Activated B cell treated with CpG ODN at 0.5 μM for 24 hours (primary cell): ENCODE measurements around the gene PGP. TPM values are rescaled to one million over a fixed set of nuclear protein-coding genes. Genes with fewer than 3 reads are reported as not detected.

Source experiments
- ATAC-seq: fragments of 200-7000 bp; cut with Tn5 transposase; one replicate; pipeline ENCODE4 v1.10.0; 2021; ENCODE audit warnings: low read depth, mild to moderate bottlenecking, moderate library complexity
- CTCF ChIA-PET: fragments of 350-600 bp; sonication (Branson Sonifier 250); formaldehyde crosslinking; loops from one replicate; lab custom pipeline; 2021; ENCODE audit warnings: antibody characterized with exemption; lab: Charles Lee
- POLR2A ChIA-PET: fragments of 350-600 bp; sonication (Branson Sonifier 250); formaldehyde crosslinking; loops from one replicate; lab custom pipeline; 2021; ENCODE audit warnings: antibody characterized with exemption; lab: Charles Lee
- DNase-seq: peaks from one replicate; pipeline ENCODE4 v3.0.0; 2022
- H3K27ac Mint-ChIP-seq: one replicate; pipeline ENCODE4 v1.8.0; 2020; ENCODE audit warnings: mixed read lengths
- H3K27me3 Mint-ChIP-seq: one replicate; pipeline ENCODE4 v1.8.0; 2021; ENCODE audit warnings: mixed read lengths
- H3K36me3 Mint-ChIP-seq: one replicate; pipeline ENCODE4 v1.8.0; 2021; ENCODE audit warnings: low read depth, mixed read lengths
- H3K4me1 Mint-ChIP-seq: one replicate; pipeline ENCODE4 v1.8.0; 2021; ENCODE audit warnings: mixed read lengths
- H3K4me3 Mint-ChIP-seq: one replicate; pipeline ENCODE4 v1.8.0; 2020; ENCODE audit warnings: mild to moderate bottlenecking, mixed read lengths
- H3K9me3 Mint-ChIP-seq: one replicate; pipeline ENCODE4 v1.8.0; 2020; ENCODE audit warnings: mixed read lengths
- CTCF ChIP-seq: fragments of 200-600 bp; IDR thresholded peaks from one replicate; pipeline ENCODE4 v1.8.0; 2022; ENCODE audit warnings: antibody characterized with exemption, mild to moderate bottlenecking
- intact Hi-C: fragments of 100-400 bp; cut with micrococcal nuclease; formaldehyde crosslinking; loops from one replicate; pipeline ENCODE4 v1.15.1; 2024
- total RNA-seq: library from RNA; stranded (reverse); gene quantifications from 2 replicates; pipeline ENCODE4 v1.2.3, GENCODE V29; 2022

The PGP gene
- total RNA-seq, 1 donor from 2014 or later = 10.4 TPM

- no peak for DNase-seq
- peaks cover 38% of the 10 kb centered on the region for H3K36me3 Mint-ChIP-seq
- no peaks in the 10 kb centered on the region for H3K4me1 Mint-ChIP-seq
- peaks cover 2% of the 10 kb centered on the region for H3K27me3 Mint-ChIP-seq
- no peak overlapping the region for H3K27ac Mint-ChIP-seq
- H3K4me3 Mint-ChIP-seq = no peak overlapping the region
- no peaks in the 10 kb centered on the region for H3K9me3 Mint-ChIP-seq
- ChIA-PET POLR2A (no interaction called here), CTCF (no interaction called here)
- ATAC-seq = no peak
- no peak for TF ChIP-seq CTCF
- intact Hi-C loops = no loop called here
Observed at GRCh38 chr16:2233872-2234812, 19.5 kb upstream of the PGP start.

- Mint-ChIP-seq H3K36me3 (peaks cover 42% of the 10 kb centered on the region), H3K27me3 (peaks cover 2% of the 10 kb centered on the region), H3K4me3 (no peak overlapping the region), H3K9me3 (no peaks in the 10 kb centered on the region), H3K4me1 (no peaks in the 10 kb centered on the region), H3K27ac (no peak overlapping the region)
- DNase-seq (no peak), ATAC-seq (no peak)
- intact Hi-C loops = no loop called here
- TF ChIP-seq CTCF = no peak
- CTCF ChIA-PET = no interaction called here
- POLR2A ChIA-PET = no interaction called here
Observed at GRCh38 chr16:2233046-2233775, 18.6 kb upstream of the PGP start.

GRCh38 chr16:2232094-2232990 lies 17.7 kb upstream of the PGP start:
- DNase-seq = no peak
- H3K4me3 Mint-ChIP-seq = no peak overlapping the region

More at GRCh38 chr16:2232094-2232990, 17.7 kb upstream of the PGP start:
- no peaks in the 10 kb centered on the region for H3K9me3 Mint-ChIP-seq
- intact Hi-C loops = no loop called here
- no peak for ATAC-seq
- peaks cover 2% of the 10 kb centered on the region for H3K27me3 Mint-ChIP-seq
- H3K4me1 Mint-ChIP-seq = no peaks in the 10 kb centered on the region
- no peak for TF ChIP-seq CTCF
- H3K27ac Mint-ChIP-seq = no peak overlapping the region
- POLR2A ChIA-PET = interaction anchor here (0.5 to 0.9 kb wide), 2 partner anchors 36 to 254 kb away, joined by 3 read pairs; no protein-coding TSS in a partner anchor
- CTCF ChIA-PET = no interaction called here
- peaks cover 47% of the 10 kb centered on the region for H3K36me3 Mint-ChIP-seq
